Hepatocyte (in vitro differentiated cells): Measurements from ENCODE around the gene CUX1. TPM values are rescaled to one million over a fixed set of nuclear protein-coding genes. Genes with fewer than 3 reads are reported as not detected.

Experiments used
- DNase-seq: peaks from one replicate; pipeline ENCODE4 v3.0.0-alpha.2; 2016; ENCODE audit warnings: low spot score
- H2AFZ ChIP-seq: fragments of 200-600 bp; sonication (generic); 2 replicates; pipeline ENCODE4 v1.6.0; 2016; ENCODE audit warnings: antibody characterized with exemption, mild to moderate bottlenecking
- H3K27ac ChIP-seq: fragments of 200-600 bp; sonication (generic); 2 replicates; pipeline ENCODE4 v1.5.1; 2016; ENCODE audit warnings: mild to moderate bottlenecking
- H3K27me3 ChIP-seq: fragments of 200-600 bp; sonication (generic); 2 replicates; pipeline ENCODE4 v1.6.1; 2016
- H3K36me3 ChIP-seq: fragments of 200-600 bp; sonication (generic); replicated peaks from 2 replicates; pipeline ENCODE4 v1.5.1; 2016; ENCODE audit warnings: low read depth; ENCODE audit not compliant: insufficient read depth
- H3K4me1 ChIP-seq: fragments of 200-600 bp; sonication (generic); 2 replicates; pipeline ENCODE4 v1.5.1; 2016; ENCODE audit warnings: mild to moderate bottlenecking, moderate library complexity; ENCODE audit not compliant: insufficient read depth
- H3K4me2 ChIP-seq: fragments of 200-600 bp; sonication (generic); 2 replicates; pipeline ENCODE4 v1.6.0; 2016
- H3K4me3 ChIP-seq: fragments of 200-600 bp; sonication (generic); 2 replicates; pipeline ENCODE4 v1.5.1; 2016; ENCODE audit warnings: mild to moderate bottlenecking
- H3K79me2 ChIP-seq: fragments of 200-600 bp; sonication (generic); 2 replicates; pipeline ENCODE4 v1.6.0; 2017; ENCODE audit warnings: mild to moderate bottlenecking
- H3K9me2 ChIP-seq: fragments of 200-600 bp; sonication (generic); replicated peaks from 2 replicates; pipeline ENCODE4 v1.6.0; 2017; ENCODE audit warnings: mild to moderate bottlenecking; ENCODE audit not compliant: insufficient read depth
- H3K9me3 ChIP-seq: fragments of 200-600 bp; sonication (generic); 2 replicates; pipeline ENCODE4 v1.5.1; 2016; ENCODE audit warnings: low read depth, mild to moderate bottlenecking
- H4K20me1 ChIP-seq: fragments of 200-600 bp; sonication (generic); 2 replicates; pipeline ENCODE4 v1.6.0; 2016; ENCODE audit warnings: mild to moderate bottlenecking; ENCODE audit not compliant: insufficient read depth, poor library complexity, severe bottlenecking
- CTCF ChIP-seq: fragments of 200-600 bp; sonication (generic); IDR thresholded peaks from 2 replicates; pipeline ENCODE4 v1.5.1; 2016; ENCODE audit warnings: antibody characterized with exemption, mild to moderate bottlenecking; ENCODE audit not compliant: poor library complexity
- EZH2 ChIP-seq: fragments of 200-600 bp; sonication (generic); IDR thresholded peaks from 2 replicates; pipeline ENCODE4 v1.6.1; 2016; ENCODE audit warnings: antibody characterized with exemption, mild to moderate bottlenecking, borderline replicate concordance
- EZH2phosphoT487 ChIP-seq: fragments of 200-600 bp; sonication (generic); IDR thresholded peaks from one replicate; pipeline ENCODE4 v1.6.1; 2018; ENCODE audit warnings: antibody characterized with exemption, mild to moderate bottlenecking, low read depth, moderate library complexity; ENCODE audit not compliant: unreplicated experiment, severe bottlenecking
- WGBS: methylation state at CpG from one replicate; pipeline ENCODE4 v1.1.6; 2016; ENCODE audit warnings: low lambda C conversion rate; ENCODE audit errors: missing lambda C conversion rate; 5-methylcytosine and 5-hydroxymethylcytosine counted together
- polyA plus RNA-seq: library from polyadenylated mRNA; unstranded; fragments of >200 nt; fragmentation: Nextera tagmentation; extraction: Ambion mirVana; gene quantifications from 2 replicates; pipeline ENCODE4 v1.2.1, GENCODE V29; 2016
- total RNA-seq: library from RNA; depleted of rRNA; stranded (reverse); fragments of >200 nt; gene quantifications from 2 replicates; pipeline ENCODE4 v1.2.3, GENCODE V29; 2014

The CUX1 gene
- total and polyA plus RNA-seq, 2 experiments from 2014 or later, result 60.1 to 76.8 TPM

GRCh38 chr7:101963693-101964092 lies 146.3 kb downstream of the CUX1 start:
- Histone ChIP-seq H3K9me2 (no peaks in the 10 kb centered on the region), H3K27me3 (no peaks in the 10 kb centered on the region), H3K4me1 (peaks cover 3% of the 10 kb centered on the region), H2AFZ (no peak overlapping the region), H3K4me3 (no peak overlapping the region), H3K79me2 (peaks cover 92% of the 10 kb centered on the region), H3K36me3 (no peaks in the 10 kb centered on the region), H3K27ac (no peak overlapping the region), H3K9me3 (no peaks in the 10 kb centered on the region), H3K4me2 (no peak overlapping the region), H4K20me1 (peaks cover 25% of the 10 kb centered on the region)
- TF ChIP-seq CTCF, result no peak
- TF ChIP-seq EZH2, result no peak
- TF ChIP-seq EZH2phosphoT487, result no peak
- WGBS, result over 99% methylated on average over 9 of the region's 9 CpGs
- no peak for DNase-seq

GRCh38 chr7:101964680-101965452 lies 147.4 kb downstream of the CUX1 start:
- Histone ChIP-seq H4K20me1 (peaks cover 23% of the 10 kb centered on the region), H3K4me2 (no peak overlapping the region), H3K9me2 (no peaks in the 10 kb centered on the region), H3K36me3 (no peaks in the 10 kb centered on the region), H3K79me2 (peaks cover 90% of the 10 kb centered on the region), H2AFZ (no peak overlapping the region), H3K27ac (no peak overlapping the region), H3K9me3 (no peaks in the 10 kb centered on the region), H3K4me3 (no peak overlapping the region), H3K4me1 (peaks cover 3% of the 10 kb centered on the region), H3K27me3 (no peaks in the 10 kb centered on the region)
- no peak for DNase-seq
- no peak for TF ChIP-seq EZH2
- TF ChIP-seq CTCF, result no peak
- no peak for TF ChIP-seq EZH2phosphoT487
- WGBS, result 81% methylated on average over 18 of the region's 18 CpGs

- WGBS, result 80% methylated on average over 6 of the region's 6 CpGs
- Histone ChIP-seq H4K20me1 (peaks cover 23% of the 10 kb centered on the region), H3K9me3 (no peaks in the 10 kb centered on the region)
Measured at GRCh38 chr7:101968720-101969466, 151.5 kb downstream of the CUX1 start.

More at GRCh38 chr7:101968720-101969466, 151.5 kb downstream of the CUX1 start:
- no peak overlapping the region for H3K4me2 ChIP-seq
- H3K27ac ChIP-seq, result no peak overlapping the region
- no peaks in the 10 kb centered on the region for H3K27me3 ChIP-seq
- no peak overlapping the region for H2AFZ ChIP-seq
- peaks cover 77% of the 10 kb centered on the region for H3K79me2 ChIP-seq
- no peaks in the 10 kb centered on the region for H3K9me2 ChIP-seq
- no peaks in the 10 kb centered on the region for H3K36me3 ChIP-seq
- no peak overlapping the region for H3K4me3 ChIP-seq
- no peak for TF ChIP-seq CTCF
- no peak for TF ChIP-seq EZH2
- TF ChIP-seq EZH2phosphoT487, result no peak
- DNase-seq, result no peak
- H3K4me1 ChIP-seq, result no peaks in the 10 kb centered on the region
